Inflammatory macrophage treated with lipopolysaccharide for 1 hour (primary cell): Measurements from ENCODE around the gene MAP3K10.

Source experiments
- DNase-seq, 2 donors: peaks; one replicate each; pipeline ENCODE4 v3.0.0-alpha.2; 2020 to 2022

The MAP3K10 gene

DNA sequence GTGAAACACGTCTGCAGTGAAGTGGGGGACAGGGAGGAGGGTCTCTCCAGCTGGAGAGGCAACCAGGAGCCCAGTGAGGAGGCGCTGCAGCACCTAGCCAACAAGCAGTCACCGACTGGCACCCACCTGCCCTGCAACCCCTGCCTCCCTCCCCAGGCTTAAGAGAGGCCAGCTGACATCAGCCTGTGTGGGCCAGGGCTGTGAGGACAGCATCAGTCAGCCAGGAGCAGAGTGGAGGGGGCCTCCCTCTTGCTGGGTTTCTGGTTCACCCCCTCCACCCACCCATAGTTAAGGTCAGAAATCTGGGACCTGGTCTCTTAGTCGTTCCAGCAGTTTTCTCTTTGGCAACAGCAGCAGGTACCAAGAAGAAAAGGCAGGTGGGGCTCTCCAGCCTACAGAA is 60.8 kb downstream of the MAP3K10 start:
- DNase-seq, result no peak

DNA sequence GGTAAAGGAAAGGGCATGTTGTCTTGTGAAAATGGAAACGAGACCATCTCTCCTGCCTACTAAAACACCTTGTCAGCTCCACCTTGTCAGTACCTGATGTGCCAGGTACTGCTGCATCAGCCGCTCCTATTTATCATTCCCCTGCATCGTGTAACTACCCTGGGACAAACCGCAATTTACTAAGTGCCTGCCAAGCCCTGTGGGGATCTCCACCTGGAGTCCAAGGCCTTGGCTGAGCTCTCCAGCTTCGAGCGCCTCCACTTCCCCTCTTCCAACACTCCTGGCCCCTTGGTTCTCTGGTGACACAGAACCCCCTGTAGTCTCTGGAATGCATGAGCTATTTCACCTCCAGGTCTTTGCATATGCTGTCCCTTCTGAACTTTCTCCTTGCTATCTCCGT is 61.2 kb downstream of the MAP3K10 start:
- DNase-seq, result no peak

DNA sequence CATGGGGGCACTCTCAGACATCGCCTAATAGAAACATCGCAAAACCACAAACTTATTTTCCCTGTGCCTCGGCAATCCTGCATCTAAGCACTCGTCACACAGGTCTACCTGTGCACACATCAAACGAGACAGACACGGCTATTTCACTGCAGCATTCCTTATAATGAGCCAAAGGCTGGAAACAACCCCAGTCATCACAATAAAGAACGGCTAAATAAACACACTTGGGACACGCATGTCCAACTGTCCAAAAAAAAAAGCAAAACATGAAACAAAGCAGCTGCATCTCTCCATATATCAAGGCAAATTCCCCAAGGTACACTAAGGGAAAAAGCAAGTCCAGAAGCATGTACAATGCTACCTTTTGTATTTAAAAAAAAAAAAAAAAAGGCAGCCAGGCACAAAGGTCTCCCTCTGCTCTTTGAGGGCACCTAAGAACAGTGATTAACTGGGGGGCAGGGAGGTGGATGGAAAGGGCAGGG is 62.4 kb downstream of the MAP3K10 start:
- no peak for DNase-seq

DNA sequence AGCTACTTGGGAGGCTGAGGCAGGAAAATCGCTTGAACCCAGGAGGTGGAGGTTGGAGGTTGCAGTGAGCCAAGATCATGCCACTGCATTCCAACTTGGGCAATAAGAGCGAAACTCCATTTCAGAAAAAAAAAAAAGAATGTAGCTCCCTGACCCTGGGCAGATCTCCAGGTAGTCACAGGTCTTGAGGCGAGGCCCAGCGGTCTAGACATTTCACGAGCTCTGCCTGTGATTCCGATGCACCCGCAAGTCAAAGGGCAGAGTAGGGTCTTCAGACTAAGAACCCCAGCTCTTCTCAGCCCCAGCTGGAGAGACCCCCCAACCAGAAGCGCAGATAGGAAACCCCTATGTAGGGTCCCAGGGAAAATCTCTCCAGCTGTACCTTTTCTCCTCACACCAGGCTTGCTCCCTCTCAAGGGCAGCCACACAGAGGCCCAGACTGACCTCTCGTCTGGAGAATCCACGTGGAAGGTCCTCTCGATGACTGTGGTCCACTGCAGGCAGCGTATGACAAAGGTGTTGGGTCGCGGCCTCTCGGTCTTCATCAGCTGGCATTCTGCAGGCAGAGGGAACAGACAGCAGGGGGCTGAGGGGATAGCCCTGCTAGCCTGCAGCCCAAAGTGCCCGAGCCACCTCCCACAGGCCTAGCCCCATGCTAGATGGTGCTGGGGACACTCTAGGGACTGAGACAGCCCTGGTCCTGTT is 63.6 kb downstream of the MAP3K10 start:
- no peak for DNase-seq

DNA sequence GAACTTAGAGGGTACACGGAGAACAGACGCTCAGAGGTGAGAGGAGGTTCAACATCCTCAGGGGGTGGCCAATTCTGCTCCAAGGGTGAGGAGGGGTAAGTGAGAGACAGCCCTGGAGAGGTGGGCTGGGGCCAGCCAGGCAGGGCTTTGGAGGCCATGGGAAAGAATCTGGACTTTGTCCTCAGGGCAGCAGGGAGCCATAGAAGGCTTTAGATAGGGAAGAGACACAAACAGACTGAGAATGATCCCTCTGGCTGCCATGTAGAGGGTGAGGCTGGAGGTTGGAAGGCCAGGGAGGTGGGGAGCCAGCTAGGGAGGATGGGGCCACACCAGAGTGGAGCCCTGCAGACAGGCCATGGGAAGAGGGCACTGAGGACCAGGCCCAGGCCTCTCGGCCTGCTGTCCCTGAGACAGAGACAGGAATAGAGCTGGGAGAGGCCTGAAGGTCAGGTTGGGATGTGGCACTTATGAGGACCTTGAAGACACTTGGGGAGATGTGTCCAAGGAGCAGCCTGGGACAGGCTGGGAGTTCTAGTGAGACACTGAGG is 64.5 kb downstream of the MAP3K10 start:
- no peak for DNase-seq

DNA sequence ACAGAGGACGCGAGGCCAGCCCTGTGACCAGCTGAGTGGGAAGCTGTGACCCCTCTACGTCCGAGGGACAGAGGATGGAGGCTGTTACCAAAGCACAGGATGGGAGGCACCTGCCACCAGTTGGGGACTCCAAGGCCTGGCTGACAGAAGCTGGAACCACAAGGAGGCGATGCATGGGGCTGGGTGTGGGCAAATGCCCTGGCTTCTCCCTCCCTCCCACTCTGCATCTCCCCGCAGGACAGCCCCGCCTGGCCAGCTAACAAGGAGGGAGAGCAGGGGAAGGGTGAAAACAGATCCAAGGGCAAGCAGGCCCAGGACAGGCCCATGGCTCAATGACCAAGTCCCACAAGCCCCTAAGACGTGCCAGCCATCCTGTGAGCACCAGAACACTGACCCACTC is 65.3 kb downstream of the MAP3K10 start:
- DNase-seq, result no peak

DNA sequence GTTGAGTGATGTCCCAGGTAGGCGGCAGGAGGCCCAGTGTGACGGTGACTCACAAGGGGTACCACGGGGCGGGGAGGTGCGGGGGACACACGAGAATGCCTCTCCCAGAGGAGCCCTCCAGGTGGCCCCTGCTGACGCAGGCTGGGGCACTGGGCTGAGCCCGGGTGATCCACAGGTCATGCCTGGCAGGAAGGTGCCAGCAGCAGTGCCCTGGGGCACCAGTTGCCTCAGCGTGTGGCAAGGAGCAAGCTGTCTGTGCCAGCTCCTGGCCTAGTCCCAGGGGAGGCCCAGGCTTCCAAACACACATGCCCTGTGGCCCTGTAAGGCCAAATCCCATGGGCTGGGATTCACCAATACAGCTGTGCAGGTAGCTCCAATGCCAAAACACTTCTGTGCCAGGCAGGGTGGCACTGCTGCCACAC is 65.9 kb downstream of the MAP3K10 start:
- DNase-seq, result no peak

DNA sequence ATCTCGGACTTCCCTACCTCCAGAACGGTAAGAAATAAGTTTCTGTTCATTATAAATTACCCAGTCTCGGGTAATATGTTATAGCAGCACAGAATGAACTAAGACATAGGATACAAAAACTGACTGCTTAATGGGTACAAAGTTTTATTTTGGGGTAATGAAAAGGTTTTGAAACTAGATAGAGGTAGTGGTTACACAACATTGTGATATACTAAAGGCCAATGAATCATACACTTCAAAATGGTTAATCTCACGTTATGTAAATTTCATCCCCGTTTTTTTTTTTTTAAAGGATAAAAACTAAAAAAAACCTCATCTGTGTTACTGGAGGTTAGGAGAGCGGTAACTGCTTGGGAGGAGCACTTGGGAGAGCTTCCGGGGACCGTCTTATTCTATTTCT is 70.4 kb downstream of the MAP3K10 start:
- peak; percentile 16 to 22 for DNase-seq

DNA sequence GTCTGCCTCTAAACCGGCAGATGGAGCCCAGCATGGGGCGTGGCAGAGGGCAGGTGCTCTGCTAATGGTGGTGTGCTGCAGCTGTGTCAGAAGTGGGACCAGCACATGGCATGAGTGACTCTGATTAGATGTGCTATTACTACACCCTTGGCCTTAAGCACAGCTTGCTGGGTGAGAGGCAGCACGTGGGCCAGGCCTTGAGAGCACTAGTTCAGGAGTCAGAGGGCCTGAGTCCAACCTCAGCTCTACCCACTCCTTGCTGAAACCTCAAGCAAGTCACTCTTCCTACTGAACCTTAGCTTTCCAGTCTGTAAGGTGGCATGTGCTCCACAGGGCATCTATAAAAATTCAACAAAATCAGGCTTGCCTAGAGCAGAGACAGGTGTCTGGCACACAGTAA is 71.2 kb downstream of the MAP3K10 start:
- DNase-seq, result no peak

DNA sequence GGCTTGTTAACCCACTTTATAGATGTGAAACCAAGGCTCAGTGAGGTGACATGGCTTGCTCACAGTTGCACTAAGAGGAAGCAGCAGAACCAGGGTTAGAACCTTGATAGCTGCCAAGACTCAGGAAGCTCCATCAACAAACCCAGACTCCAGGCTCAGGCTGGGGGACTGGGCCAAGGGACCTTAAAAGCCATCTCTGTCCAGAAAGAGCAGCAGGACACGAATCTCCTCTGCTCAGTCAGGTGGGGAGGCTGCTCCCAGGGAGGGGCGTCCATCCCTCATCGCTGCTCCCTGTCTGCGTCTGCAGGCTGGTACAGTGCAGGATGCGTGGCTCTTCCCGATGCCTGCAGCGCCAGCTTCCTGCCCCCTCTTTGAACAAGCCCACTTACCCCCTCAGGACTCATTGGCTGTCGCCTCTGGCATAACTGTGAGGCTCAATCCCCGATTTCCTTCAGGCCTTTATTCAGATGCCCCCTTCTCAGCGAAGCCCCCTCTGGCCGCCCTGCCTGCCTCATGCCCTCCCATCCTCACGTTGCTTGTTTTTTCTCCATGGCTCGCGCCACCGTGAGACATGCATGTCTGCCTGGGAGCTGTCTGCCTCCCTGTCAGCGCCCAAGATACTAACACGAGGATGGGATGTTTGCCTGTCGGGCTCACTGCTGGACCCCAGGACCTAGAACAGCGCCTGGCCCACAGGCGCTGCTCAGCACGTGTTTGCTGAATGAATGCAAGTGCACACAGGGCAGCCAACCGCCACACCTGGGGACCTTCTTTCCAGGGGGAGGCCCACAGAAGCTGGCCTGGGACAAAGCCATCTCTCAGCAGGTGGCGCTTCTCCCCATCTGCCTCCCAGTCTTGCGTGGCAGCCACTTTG is 72.5 kb downstream of the MAP3K10 start:
- DNase-seq, result no peak

DNA sequence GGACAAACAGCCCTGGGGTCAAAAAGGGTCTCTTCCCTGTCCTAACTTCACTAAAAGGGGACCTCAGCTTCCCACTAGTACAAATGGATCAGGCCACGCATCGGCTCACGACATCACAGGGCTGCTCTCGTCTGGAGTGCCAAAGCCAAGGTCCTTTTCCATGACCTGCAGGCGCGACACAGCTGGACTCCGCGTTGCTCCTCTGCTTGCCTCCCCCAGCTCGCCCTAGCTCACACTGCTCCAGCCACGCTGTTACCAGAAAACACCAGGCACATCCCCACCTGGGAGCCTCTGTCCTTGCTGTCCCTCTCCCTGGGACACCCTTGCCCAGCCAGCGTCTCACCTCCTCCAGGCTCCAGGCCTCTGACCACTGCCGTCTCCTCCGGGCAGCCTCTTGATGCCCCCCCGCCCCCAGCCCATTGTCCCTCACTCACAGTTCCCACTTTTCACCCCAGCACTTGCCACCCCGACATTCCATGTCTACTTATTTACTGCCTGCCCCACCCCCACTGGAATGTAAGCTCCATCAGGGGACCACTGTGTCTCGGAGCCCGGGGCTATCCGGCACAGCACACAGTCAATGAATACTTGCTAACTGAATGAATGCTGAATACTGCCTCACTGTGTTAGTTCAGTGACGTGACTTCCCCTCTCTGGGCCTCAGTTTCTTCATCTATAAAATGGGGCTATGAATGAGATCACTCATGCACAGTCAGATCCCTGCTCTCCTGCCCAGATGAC is 73.3 kb downstream of the MAP3K10 start:
- no peak for DNase-seq
